H9 (cell line): ENCODE measurements around the gene PIMREG. TPM values are rescaled to one million over a fixed set of nuclear protein-coding genes. Genes with fewer than 3 reads are reported as not detected.

ENCODE experiments used
- DNase-seq: peaks from one replicate; pipeline ENCODE4 v3.0.0-alpha.2; 2017
- H2AFZ ChIP-seq: one replicate; pipeline ENCODE4 v1.6.1; 2013; ENCODE audit warnings: mild to moderate bottlenecking, low read length, control low read depth, moderate library complexity
- H2AK5ac ChIP-seq: 2 replicates; pipeline ENCODE4 v1.6.1; 2013; ENCODE audit warnings: low read length, control low read depth, mixed read lengths; ENCODE audit not compliant: insufficient read length
- H2BK120ac ChIP-seq: one replicate; pipeline ENCODE4 v1.6.1; 2013; ENCODE audit warnings: low read depth, mild to moderate bottlenecking, low read length, control low read depth, inconsistent platforms; ENCODE audit not compliant: poor library complexity, severe bottlenecking
- H2BK12ac ChIP-seq: 2 replicates; pipeline ENCODE4 v1.6.1; 2013; ENCODE audit warnings: low read length, control low read depth, mixed read lengths, low read depth; ENCODE audit not compliant: insufficient read length
- H2BK15ac ChIP-seq: 2 replicates; pipeline ENCODE4 v1.6.1; 2013; ENCODE audit warnings: low read depth, low read length, control low read depth
- H2BK20ac ChIP-seq: one replicate; pipeline ENCODE4 v1.6.1; 2013; ENCODE audit warnings: low read depth, mild to moderate bottlenecking, low read length, control low read depth, inconsistent platforms; ENCODE audit not compliant: poor library complexity, severe bottlenecking
- H2BK5ac ChIP-seq: 2 replicates; pipeline ENCODE4 v1.6.1; 2013; ENCODE audit warnings: low read length, control low read depth, mixed read lengths; ENCODE audit not compliant: insufficient read length
- H3K14ac ChIP-seq: 2 replicates; pipeline ENCODE4 v1.6.1; 2013; ENCODE audit warnings: low read length, control low read depth; ENCODE audit not compliant: insufficient read depth
- H3K18ac ChIP-seq: 2 replicates; pipeline ENCODE4 v1.6.1; 2013; ENCODE audit warnings: low read depth, mild to moderate bottlenecking, mixed read lengths, low read length, control low read depth; ENCODE audit not compliant: insufficient read length
- H3K23ac ChIP-seq: 2 replicates; pipeline ENCODE4 v1.6.1; 2013; ENCODE audit warnings: low read length, control low read depth, mixed read lengths, low read depth; ENCODE audit not compliant: insufficient read length
- H3K23me2 ChIP-seq: 2 replicates; pipeline ENCODE4 v1.6.1; 2013; ENCODE audit warnings: low read depth, mild to moderate bottlenecking, mixed read lengths, low read length, control low read depth; ENCODE audit not compliant: insufficient read length, poor library complexity, severe bottlenecking
- H3K27ac ChIP-seq: 2 replicates; pipeline ENCODE4 v1.5.1; 2013; ENCODE audit warnings: low read length, control low read depth, mixed read lengths, low read depth; ENCODE audit not compliant: insufficient read length
- H3K27me3 ChIP-seq: 2 replicates; pipeline ENCODE4 v1.6.1; 2013; ENCODE audit warnings: low read length, control low read depth, inconsistent platforms; ENCODE audit not compliant: insufficient read depth
- H3K4ac ChIP-seq: 2 replicates; pipeline ENCODE4 v1.6.1; 2013; ENCODE audit warnings: low read depth, mild to moderate bottlenecking, control low read depth, inconsistent platforms, low read length, moderate library complexity
- H3K4me1 ChIP-seq: 2 replicates; pipeline ENCODE4 v1.6.1; 2013; ENCODE audit warnings: low read length, control low read depth, inconsistent platforms; ENCODE audit not compliant: insufficient read depth
- H3K4me2 ChIP-seq: 2 replicates; pipeline ENCODE4 v1.6.1; 2013; ENCODE audit warnings: low read length, control low read depth, mixed read lengths; ENCODE audit not compliant: insufficient read length, insufficient read depth
- H3K56ac ChIP-seq: 2 replicates; pipeline ENCODE4 v1.6.1; 2013; ENCODE audit warnings: low read depth, mild to moderate bottlenecking, mixed read lengths, low read length, control low read depth; ENCODE audit not compliant: insufficient read length
- H3K79me1 ChIP-seq: 2 replicates; pipeline ENCODE4 v1.6.1; 2013; ENCODE audit warnings: low read depth, mild to moderate bottlenecking, moderate library complexity, low read length, control low read depth, inconsistent platforms; ENCODE audit not compliant: insufficient read depth, poor library complexity, severe bottlenecking
- H3K79me2 ChIP-seq: 2 replicates; pipeline ENCODE4 v1.6.1; 2013; ENCODE audit warnings: low read length, control low read depth, inconsistent platforms; ENCODE audit not compliant: insufficient read depth
- H3K9ac ChIP-seq: 2 replicates; pipeline ENCODE4 v1.6.1; 2013; ENCODE audit warnings: low read length, control low read depth, mixed read lengths; ENCODE audit not compliant: insufficient read length; ENCODE audit errors: extremely low read depth
- H3K9me3 ChIP-seq: one replicate; pipeline ENCODE4 v1.6.1; 2013; ENCODE audit warnings: low read depth, low read length, inconsistent platforms; ENCODE audit not compliant: control insufficient read depth
- H3T11ph ChIP-seq: one replicate; pipeline ENCODE4 v1.6.1; 2013; ENCODE audit warnings: mild to moderate bottlenecking, low read length, control low read depth, inconsistent platforms
- H4K20me1 ChIP-seq: one replicate; pipeline ENCODE4 v1.6.1; 2013; ENCODE audit not compliant: control insufficient read depth, insufficient read length, insufficient read depth
- H4K5ac ChIP-seq: 2 replicates; pipeline ENCODE4 v1.6.1; 2013; ENCODE audit warnings: low read depth, mild to moderate bottlenecking, mixed read lengths, low read length, control low read depth; ENCODE audit not compliant: insufficient read length
- H4K8ac ChIP-seq: replicated peaks from 2 replicates; pipeline ENCODE4 v1.6.1; 2013; ENCODE audit warnings: low read length, control low read depth, mixed read lengths, low read depth; ENCODE audit not compliant: insufficient read length
- H4K91ac ChIP-seq: 2 replicates; pipeline ENCODE4 v1.6.1; 2013; ENCODE audit warnings: low read depth, mild to moderate bottlenecking, moderate library complexity, mixed read lengths, low read length, control low read depth; ENCODE audit not compliant: insufficient read length
- H3K27ac Mint-ChIP-seq, 3 experiments: 2 replicates in 2 of 3; 3 replicates in 1 of 3; pipeline ENCODE4 v1.8.0; 2020 to 2021; ENCODE audit warnings: mixed read lengths in 3 of 3, mild to moderate bottlenecking in 1 of 3, moderate library complexity in 1 of 3
- H3K27me3 Mint-ChIP-seq: 2 replicates; pipeline ENCODE4 v1.8.0; 2021; ENCODE audit warnings: low read depth, mild to moderate bottlenecking, moderate library complexity, mixed read lengths
- H3K36me3 Mint-ChIP-seq, 3 experiments: 2 replicates in 2 of 3; 3 replicates in 1 of 3; pipeline ENCODE4 v1.8.0; 2020 to 2021; ENCODE audit warnings: low read depth in 3 of 3, mixed read lengths in 3 of 3; ENCODE audit not compliant: insufficient read depth in 1 of 3
- H3K4me1 Mint-ChIP-seq, 2 experiments: 2 replicates each; pipeline ENCODE4 v1.8.0; 2020; ENCODE audit warnings: mixed read lengths in 2 of 2
- H3K4me3 Mint-ChIP-seq, 2 experiments: 2 replicates in 1 of 2; 3 replicates in 1 of 2; pipeline ENCODE4 v1.8.0; 2020 to 2021; ENCODE audit warnings: mild to moderate bottlenecking in 2 of 2, mixed read lengths in 2 of 2, moderate library complexity in 1 of 2
- H3K9me3 Mint-ChIP-seq, 2 experiments: 2 replicates in 1 of 2; 3 replicates in 1 of 2; pipeline ENCODE4 v1.8.0; 2020; ENCODE audit warnings: mild to moderate bottlenecking in 2 of 2, mixed read lengths in 2 of 2, moderate library complexity in 1 of 2
- WGBS: extraction: QIAGEN DNeasy Blood & Tissue Kit; methylation state at CpG from one replicate; pipeline ENCODE4 v1.1.7; 2013; ENCODE audit warnings: missing lambda C conversion rate, low lambda C conversion rate, mixed read lengths; ENCODE audit not compliant: insufficient read length; ENCODE audit errors: extremely low coverage; 5-methylcytosine and 5-hydroxymethylcytosine counted together
- total RNA-seq: library from RNA; stranded (reverse); gene quantifications from 2 replicates; pipeline ENCODE4 v1.2.1, GENCODE V29; 2021
- TF ChIP-seq, protein P1 (sequence below): fragments of 200-600 bp; sonication (generic); conservative IDR thresholded peaks from 3 replicates; pipeline ENCODE4 v1.8.0; 2021; ENCODE audit warnings: antibody characterized with exemption, mild to moderate bottlenecking

PIMREG gene
- total RNA-seq, 1 experiment from 2014 or later, result 91.6 TPM

DNA sequence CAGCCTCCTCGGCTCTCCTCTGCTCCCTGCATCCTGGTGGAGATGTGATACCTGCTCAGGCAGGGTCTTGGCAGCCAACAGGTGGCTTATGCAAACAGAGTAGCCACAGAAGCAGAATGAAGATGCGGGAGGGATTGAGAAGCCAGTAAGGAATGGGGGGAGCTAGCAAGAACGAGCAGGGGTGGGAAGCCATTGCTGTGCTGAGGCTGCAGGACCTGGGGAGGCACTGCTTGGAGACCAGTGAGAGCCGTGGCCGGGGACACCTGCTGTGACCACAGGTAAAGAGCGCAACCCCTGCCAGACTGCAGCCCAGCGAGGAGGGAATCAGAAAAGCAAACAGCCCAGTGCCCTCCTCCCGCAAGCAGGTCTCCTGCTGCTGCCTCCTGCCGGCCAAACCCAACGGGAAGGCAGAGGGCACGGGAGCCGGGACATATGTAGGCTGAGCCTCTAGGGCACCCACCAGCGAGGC, 24.0 kb upstream of the PIMREG start:
- H4K91ac ChIP-seq, result no peak overlapping the region
- H4K20me1 ChIP-seq, result no peaks in the 10 kb centered on the region
- Mint-ChIP-seq H3K4me1 (peaks cover 16 to 21% of the 10 kb centered on the region in 2 experiments), H3K4me3 (peak overlapping the region in 1 of 2 experiments; percentile 10; a peak in 2 of 5 replicates), H3K36me3 (no peaks in the 10 kb centered on the region), H3K27ac (peak overlapping the region in 2 of 3 experiments; percentile 23 to 49; a peak in 2 of 7 replicates), H3K27me3 (peaks cover 1% of the 10 kb centered on the region), H3K9me3 (no peaks in the 10 kb centered on the region)
- H3K18ac ChIP-seq, result no peak overlapping the region
- H3K4me2 ChIP-seq, result peak overlapping the region; percentile 2
- no peaks in the 10 kb centered on the region for H3K9me3 ChIP-seq
- no peak overlapping the region for H3T11ph ChIP-seq
- no peak overlapping the region for H2BK12ac ChIP-seq
- no peak overlapping the region for H4K8ac ChIP-seq
- DNase-seq, result peak; percentile 89
- H4K5ac ChIP-seq, result no peak overlapping the region
- no peak overlapping the region for H3K14ac ChIP-seq
- H2BK15ac ChIP-seq, result no peak overlapping the region
- H3K27ac ChIP-seq, result no peak overlapping the region
- TF ChIP-seq, protein P1, sequence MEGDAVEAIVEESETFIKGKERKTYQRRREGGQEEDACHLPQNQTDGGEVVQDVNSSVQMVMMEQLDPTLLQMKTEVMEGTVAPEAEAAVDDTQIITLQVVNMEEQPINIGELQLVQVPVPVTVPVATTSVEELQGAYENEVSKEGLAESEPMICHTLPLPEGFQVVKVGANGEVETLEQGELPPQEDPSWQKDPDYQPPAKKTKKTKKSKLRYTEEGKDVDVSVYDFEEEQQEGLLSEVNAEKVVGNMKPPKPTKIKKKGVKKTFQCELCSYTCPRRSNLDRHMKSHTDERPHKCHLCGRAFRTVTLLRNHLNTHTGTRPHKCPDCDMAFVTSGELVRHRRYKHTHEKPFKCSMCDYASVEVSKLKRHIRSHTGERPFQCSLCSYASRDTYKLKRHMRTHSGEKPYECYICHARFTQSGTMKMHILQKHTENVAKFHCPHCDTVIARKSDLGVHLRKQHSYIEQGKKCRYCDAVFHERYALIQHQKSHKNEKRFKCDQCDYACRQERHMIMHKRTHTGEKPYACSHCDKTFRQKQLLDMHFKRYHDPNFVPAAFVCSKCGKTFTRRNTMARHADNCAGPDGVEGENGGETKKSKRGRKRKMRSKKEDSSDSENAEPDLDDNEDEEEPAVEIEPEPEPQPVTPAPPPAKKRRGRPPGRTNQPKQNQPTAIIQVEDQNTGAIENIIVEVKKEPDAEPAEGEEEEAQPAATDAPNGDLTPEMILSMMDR, result peak; percentile 64
- H2AFZ ChIP-seq, result no peak overlapping the region
- no peak overlapping the region for H3K23ac ChIP-seq
- no peaks in the 10 kb centered on the region for H3K27me3 ChIP-seq
- no peaks in the 10 kb centered on the region for H3K4me1 ChIP-seq
- H2AK5ac ChIP-seq, result no peak overlapping the region
- no peaks in the 10 kb centered on the region for H3K79me2 ChIP-seq
- no peak overlapping the region for H2BK120ac ChIP-seq
- WGBS, result no CpG with 5 or more reads among the region's 13 CpGs
- no peak overlapping the region for H2BK20ac ChIP-seq
- no peak overlapping the region for H3K56ac ChIP-seq
- H3K23me2 ChIP-seq, result no peaks in the 10 kb centered on the region
- H2BK5ac ChIP-seq, result no peak overlapping the region
- no peaks in the 10 kb centered on the region for H3K79me1 ChIP-seq
- H3K4ac ChIP-seq, result no peak overlapping the region
- no peak overlapping the region for H3K9ac ChIP-seq
